SK-N-MC (cell line): ENCODE data around the gene CDC42EP4.

Experiments used
- EZH2 ChIP-seq: fragments of 200-600 bp; sonication (generic); IDR thresholded peaks from one replicate; pipeline ENCODE4 v1.6.1; 2017; ENCODE audit warnings: antibody characterized with exemption
- FOXP2 ChIP-seq: optimal IDR thresholded peaks from 2 replicates; pipeline ENCODE3; 2011; ENCODE audit warnings: mild to moderate bottlenecking, moderate library complexity; ENCODE audit not compliant: insufficient read depth; ENCODE audit errors: extremely low read length, control extremely low read depth
- POLR2AphosphoS5 ChIP-seq: IDR thresholded peaks from 2 replicates; pipeline ENCODE4 v1.6.1; 2012; ENCODE audit warnings: mild to moderate bottlenecking, low read depth, low read length, borderline replicate concordance

DNA sequence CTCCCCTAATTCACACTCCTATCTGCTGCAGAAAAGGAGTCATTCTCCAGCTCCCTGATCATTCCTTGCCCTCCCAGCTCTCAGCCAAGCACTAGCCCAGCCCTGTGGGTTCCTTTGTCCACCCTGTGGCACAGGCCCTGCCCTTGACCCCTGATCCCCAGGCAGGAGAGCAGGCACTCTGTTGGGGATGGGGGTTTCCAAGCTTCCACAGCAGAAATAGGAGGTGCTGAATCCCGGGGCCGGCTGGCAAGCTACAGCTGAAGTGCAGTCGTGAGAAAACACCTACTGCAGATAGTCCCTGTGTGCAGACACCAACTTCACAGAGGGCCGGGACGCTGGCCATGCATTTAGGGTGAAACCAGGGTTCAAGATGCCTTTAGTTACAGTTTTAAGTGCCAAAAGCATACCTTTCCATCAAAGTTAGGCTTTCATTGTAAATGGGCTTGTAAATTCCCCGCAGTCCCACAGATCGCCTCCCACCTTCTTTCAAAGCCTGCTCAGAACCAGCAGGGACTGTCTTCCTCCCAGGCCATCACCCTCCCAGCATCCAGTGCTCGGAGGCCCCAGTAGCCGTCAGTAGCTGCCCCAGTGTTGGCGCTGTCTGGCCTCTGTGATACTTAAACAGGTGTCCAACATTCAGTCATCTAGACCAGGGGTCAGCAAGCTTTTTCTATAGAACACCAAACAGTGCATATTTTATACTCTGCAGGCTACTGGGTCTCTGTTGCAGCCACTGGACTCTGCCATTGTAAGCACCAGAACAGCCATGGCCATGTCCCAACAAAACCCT is 60.8 kb downstream of the CDC42EP4 start:
- TF ChIP-seq EZH2 (no peak), POLR2AphosphoS5 (no peak), FOXP2 (no peak)
